Activated CD4-positive, alpha-beta T cell treated with anti-CD3 and anti-CD28 coated beads, Interleukin-2, amount 10 ng/mL, durations not matched to agents 7 days and 5 days (primary cell): ENCODE measurements around the gene TIGD6. TPM values are rescaled to one million over a fixed set of nuclear protein-coding genes. Genes with fewer than 3 reads are reported as not detected.
A peak's percentile ranks its signal among the peaks of the same experiment; 100 is the strongest.

Experiments
- CTCF ChIA-PET: fragments of 350-600 bp; sonication (Branson Sonifier 250); formaldehyde crosslinking; loops from one replicate; lab custom pipeline; 2021; ENCODE audit warnings: antibody characterized with exemption; lab: Charles Lee
- POLR2A ChIA-PET: fragments of 350-600 bp; sonication (Branson Sonifier 250); formaldehyde crosslinking; loops from one replicate; lab custom pipeline; 2021; ENCODE audit warnings: antibody characterized with exemption; lab: Charles Lee
- DNase-seq: peaks from one replicate; pipeline ENCODE4 v3.0.0-alpha.2; 2020
- H3K27ac Mint-ChIP-seq: one replicate; pipeline ENCODE4 v1.8.0; 2021; ENCODE audit warnings: mild to moderate bottlenecking, moderate library complexity, mixed read lengths
- H3K27me3 Mint-ChIP-seq: one replicate; pipeline ENCODE4 v1.8.0; 2021; ENCODE audit warnings: mixed read lengths
- H3K36me3 Mint-ChIP-seq: one replicate; pipeline ENCODE4 v1.8.0; 2021; ENCODE audit warnings: low read depth, mixed read lengths
- H3K4me1 Mint-ChIP-seq: one replicate; pipeline ENCODE4 v1.8.0; 2021; ENCODE audit warnings: mixed read lengths
- H3K4me3 Mint-ChIP-seq: one replicate; pipeline ENCODE4 v1.8.0; 2021; ENCODE audit warnings: mild to moderate bottlenecking, moderate library complexity, mixed read lengths
- H3K9me3 Mint-ChIP-seq: one replicate; pipeline ENCODE4 v1.8.0; 2021; ENCODE audit warnings: mixed read lengths
- total RNA-seq, 2 experiments: library from RNA; stranded (reverse); gene quantifications; one replicate each; pipeline ENCODE4 v1.2.3, GENCODE V29; 2021

Gene TIGD6
- total RNA-seq, 2 experiments from 2014 or later, result 2.1 to 2.2 TPM

DNA sequence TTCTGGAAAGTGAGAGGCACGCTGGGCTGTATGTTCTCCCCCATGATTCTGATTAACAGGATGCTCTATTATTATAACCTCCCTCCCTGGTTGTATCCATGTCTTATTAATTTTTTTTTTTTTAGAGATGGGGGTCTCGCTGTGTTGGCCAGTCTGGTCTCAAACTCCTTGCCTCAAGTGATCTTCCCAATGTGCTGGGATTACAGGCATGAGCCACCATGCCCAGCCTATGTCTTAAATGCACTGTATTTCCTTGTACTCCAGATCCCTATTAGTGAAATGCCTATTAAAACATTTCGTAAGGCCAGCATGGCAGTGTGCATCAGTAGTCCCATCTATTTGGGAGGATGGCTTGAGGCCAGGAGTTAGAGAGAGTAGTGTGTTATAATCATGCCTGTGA is 7.0 kb downstream of the TIGD6 start:
- H3K27me3 Mint-ChIP-seq, result no peaks in the 10 kb centered on the region
- peaks cover 3% of the 10 kb centered on the region for H3K36me3 Mint-ChIP-seq
- no peaks in the 10 kb centered on the region for H3K4me1 Mint-ChIP-seq
- no peak for DNase-seq
- no peak overlapping the region for H3K4me3 Mint-ChIP-seq
- ChIA-PET CTCF (interaction anchor here (1.7 to 5.9 kb wide), 2 partner anchors 14 to 157 kb away, joined by 5 to 59 read pairs; no protein-coding TSS in a partner anchor), POLR2A (no interaction called here)
- H3K27ac Mint-ChIP-seq, result no peak overlapping the region
- H3K9me3 Mint-ChIP-seq, result no peaks in the 10 kb centered on the region

DNA sequence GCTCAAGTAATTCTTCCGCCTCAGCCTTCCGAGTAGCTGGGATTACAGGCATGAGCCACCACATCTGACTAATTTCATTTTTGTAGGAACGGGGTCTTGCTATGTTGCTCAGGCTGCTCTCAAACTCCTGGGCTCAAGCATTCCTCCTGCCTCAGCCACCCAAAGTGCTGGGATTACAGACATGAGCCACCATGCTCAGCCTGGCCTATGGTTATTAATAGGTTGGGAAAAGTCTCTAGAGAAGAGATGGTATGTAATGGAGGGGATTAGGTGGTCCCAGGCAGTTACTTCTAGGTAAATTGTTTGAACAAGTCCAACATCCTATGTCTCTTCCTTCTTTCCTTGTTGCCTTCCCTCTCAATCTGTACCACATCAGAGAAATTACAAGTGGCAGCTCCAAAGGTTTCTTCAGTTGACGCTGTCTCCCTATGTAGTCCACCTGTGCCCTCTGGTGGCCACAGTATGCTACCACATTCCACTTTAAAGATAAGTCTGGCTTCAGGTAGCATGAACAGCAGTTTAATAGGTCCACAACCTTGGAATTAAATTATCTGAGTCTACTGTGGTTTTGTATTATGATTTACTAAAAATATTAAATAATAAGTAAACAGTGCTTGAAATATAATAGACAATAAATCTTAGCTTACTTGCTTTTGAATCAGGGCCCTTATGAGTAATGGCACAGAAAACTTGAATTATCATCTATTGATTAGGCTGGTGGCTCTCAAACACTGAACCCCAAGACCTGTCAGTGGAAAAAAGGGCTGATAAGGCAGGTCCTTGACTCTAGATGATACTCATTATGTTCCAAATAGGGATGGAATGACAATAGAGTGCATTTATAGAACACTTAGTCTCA is 9.7 kb downstream of the TIGD6 start:
- no peaks in the 10 kb centered on the region for H3K36me3 Mint-ChIP-seq
- ChIA-PET CTCF (interaction anchor here (0.5 to 5.9 kb wide), 17 partner anchors 9 to 413 kb away, joined by 3 to 59 read pairs (median 4); no protein-coding TSS in a partner anchor), POLR2A (interaction anchor here (0.7 kb wide), 1 partner anchor 338 kb away, joined by 3 read pairs; no protein-coding TSS in a partner anchor)
- H3K9me3 Mint-ChIP-seq, result no peaks in the 10 kb centered on the region
- no peaks in the 10 kb centered on the region for H3K27me3 Mint-ChIP-seq
- no peak overlapping the region for H3K4me3 Mint-ChIP-seq
- peak; percentile 74 for DNase-seq
- H3K27ac Mint-ChIP-seq, result no peak overlapping the region
- no peaks in the 10 kb centered on the region for H3K4me1 Mint-ChIP-seq

DNA sequence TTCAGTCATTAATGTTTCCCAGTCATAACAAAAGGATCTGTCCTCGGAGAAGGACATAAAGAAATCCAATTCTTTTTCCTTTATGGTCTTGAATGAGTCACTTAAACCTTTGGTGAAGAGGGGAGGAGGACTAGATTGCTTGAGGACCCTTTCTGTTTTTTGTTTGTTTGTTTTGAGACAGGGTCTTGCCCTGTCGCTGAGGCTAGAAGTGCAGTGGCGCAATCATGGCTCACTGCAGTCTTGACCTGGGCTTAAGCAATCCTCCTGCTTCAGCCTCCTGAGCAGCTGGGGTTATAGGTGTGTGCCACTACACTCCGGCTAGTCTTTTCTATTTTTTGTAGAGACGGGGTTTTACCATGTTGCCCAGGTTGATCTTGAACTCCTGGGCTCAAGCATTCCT is 12.3 kb downstream of the TIGD6 start:
- Mint-ChIP-seq H3K27me3 (no peaks in the 10 kb centered on the region), H3K4me3 (no peak overlapping the region), H3K36me3 (no peaks in the 10 kb centered on the region), H3K27ac (no peak overlapping the region), H3K9me3 (no peaks in the 10 kb centered on the region), H3K4me1 (no peaks in the 10 kb centered on the region)
- DNase-seq, result no peak
- ChIA-PET CTCF (no interaction called here), POLR2A (no interaction called here)

DNA sequence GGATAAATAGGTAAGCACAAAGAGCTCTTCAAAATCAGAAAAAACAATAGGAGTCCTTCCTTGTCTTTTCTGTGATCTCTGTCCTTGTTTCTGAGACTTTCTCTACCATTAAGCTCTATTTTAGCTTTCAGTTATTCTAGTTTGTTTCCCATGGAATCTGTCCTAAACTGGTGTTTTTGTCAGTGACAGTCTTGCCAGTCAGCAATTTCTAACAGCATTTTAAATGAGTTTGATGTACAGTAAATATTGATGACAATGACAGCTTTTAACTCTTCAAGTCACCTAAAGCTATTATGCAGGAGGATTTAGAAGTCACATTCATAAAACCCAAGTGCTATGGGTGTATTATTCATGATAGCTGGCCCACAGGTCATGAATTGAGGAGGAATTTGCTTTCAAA is 17.9 kb downstream of the TIGD6 start:
- H3K36me3 Mint-ChIP-seq, result peaks cover 2% of the 10 kb centered on the region
- ChIA-PET CTCF (interaction anchor here (1.3 to 2.1 kb wide), 3 partner anchors 9 to 149 kb away, joined by 4 to 9 read pairs (median 8); no protein-coding TSS in a partner anchor), POLR2A (no interaction called here)
- DNase-seq, result no peak
- H3K27ac Mint-ChIP-seq, result no peak overlapping the region
- H3K4me3 Mint-ChIP-seq, result no peak overlapping the region
- H3K9me3 Mint-ChIP-seq, result no peaks in the 10 kb centered on the region
- H3K27me3 Mint-ChIP-seq, result no peaks in the 10 kb centered on the region
- H3K4me1 Mint-ChIP-seq, result no peaks in the 10 kb centered on the region

DNA sequence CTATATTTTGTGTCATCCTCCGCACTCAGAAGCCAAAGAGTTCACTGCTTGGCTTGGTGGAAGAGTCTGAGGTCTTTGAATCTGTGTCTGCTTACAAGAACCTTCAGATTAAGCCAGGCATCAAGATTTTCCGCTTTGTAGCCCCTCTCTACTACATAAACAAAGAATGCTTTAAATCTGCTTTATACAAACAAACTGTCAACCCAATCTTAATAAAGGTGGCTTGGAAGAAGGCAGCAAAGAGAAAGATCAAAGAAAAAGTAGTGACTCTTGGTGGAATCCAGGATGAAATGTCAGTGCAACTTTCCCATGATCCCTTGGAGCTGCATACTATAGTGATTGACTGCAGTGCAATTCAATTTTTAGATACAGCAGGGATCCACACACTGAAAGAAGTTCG is 19.2 kb downstream of the TIGD6 start:
- no peaks in the 10 kb centered on the region for H3K27me3 Mint-ChIP-seq
- ChIA-PET POLR2A (no interaction called here), CTCF (interaction anchor here (1.0 to 2.1 kb wide), 3 partner anchors 10 to 147 kb away, joined by 3 to 9 read pairs (median 8); no protein-coding TSS in a partner anchor)
- H3K4me3 Mint-ChIP-seq, result no peak overlapping the region
- no peak overlapping the region for H3K27ac Mint-ChIP-seq
- no peak for DNase-seq
- no peaks in the 10 kb centered on the region for H3K4me1 Mint-ChIP-seq
- peaks cover 2% of the 10 kb centered on the region for H3K36me3 Mint-ChIP-seq
- H3K9me3 Mint-ChIP-seq, result no peaks in the 10 kb centered on the region

DNA sequence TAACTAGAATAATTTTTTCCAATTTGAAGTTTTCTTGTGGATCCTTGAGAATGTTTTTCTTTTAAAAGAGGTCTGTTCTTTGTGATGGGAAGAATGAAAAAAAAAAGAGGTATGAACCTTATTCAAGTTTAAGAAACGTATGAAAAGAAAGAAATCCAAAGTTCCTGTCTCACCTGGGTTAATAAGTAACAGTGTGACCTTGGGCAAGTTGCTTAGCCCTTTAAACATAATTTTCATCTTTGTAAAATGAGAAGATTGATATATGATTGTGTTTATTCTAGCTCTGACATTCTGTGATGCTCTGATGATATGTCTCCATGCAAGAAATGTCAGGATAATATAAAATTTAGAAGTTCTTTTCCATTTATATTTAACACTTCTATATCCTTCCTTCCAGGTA is 20.6 kb downstream of the TIGD6 start:
- H3K27me3 Mint-ChIP-seq, result no peaks in the 10 kb centered on the region
- ChIA-PET CTCF (interaction anchor here (0.8 kb wide), 1 partner anchor 20 kb away, joined by 5 read pairs; no protein-coding TSS in a partner anchor), POLR2A (no interaction called here)
- H3K4me3 Mint-ChIP-seq, result no peak overlapping the region
- no peaks in the 10 kb centered on the region for H3K4me1 Mint-ChIP-seq
- peaks cover 5% of the 10 kb centered on the region for H3K36me3 Mint-ChIP-seq
- H3K9me3 Mint-ChIP-seq, result no peaks in the 10 kb centered on the region
- no peak overlapping the region for H3K27ac Mint-ChIP-seq
- DNase-seq, result no peak

DNA sequence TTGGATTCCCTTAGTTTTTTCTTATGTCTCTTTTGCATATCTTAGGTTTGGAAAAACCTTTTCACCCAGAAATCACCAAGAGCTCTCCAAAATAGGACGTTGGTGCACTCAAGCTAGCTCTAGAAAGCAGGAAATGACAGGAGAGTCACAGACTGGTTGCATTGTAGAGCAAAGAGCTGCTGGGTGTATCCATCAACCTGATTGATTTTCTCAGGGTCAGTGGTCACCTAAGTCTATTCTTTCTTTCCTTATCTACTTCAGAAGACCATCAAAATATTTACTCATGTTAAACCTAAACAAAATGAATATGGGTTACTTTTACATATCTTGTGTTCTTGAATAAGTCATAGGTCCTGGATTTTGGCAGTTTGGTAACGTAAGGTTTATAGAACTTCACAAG is 25.0 kb downstream of the TIGD6 start:
- ChIA-PET CTCF (interaction anchor here (0.9 to 1.5 kb wide), 3 partner anchors 15 to 25 kb away, joined by 3 to 4 read pairs (median 3); partner anchors contain the start of gene TIGD6), POLR2A (no interaction called here)
- no peak for DNase-seq
- Mint-ChIP-seq H3K9me3 (no peaks in the 10 kb centered on the region), H3K27me3 (no peaks in the 10 kb centered on the region), H3K4me3 (no peak overlapping the region), H3K4me1 (no peaks in the 10 kb centered on the region), H3K36me3 (peaks cover 8% of the 10 kb centered on the region), H3K27ac (no peak overlapping the region)

DNA sequence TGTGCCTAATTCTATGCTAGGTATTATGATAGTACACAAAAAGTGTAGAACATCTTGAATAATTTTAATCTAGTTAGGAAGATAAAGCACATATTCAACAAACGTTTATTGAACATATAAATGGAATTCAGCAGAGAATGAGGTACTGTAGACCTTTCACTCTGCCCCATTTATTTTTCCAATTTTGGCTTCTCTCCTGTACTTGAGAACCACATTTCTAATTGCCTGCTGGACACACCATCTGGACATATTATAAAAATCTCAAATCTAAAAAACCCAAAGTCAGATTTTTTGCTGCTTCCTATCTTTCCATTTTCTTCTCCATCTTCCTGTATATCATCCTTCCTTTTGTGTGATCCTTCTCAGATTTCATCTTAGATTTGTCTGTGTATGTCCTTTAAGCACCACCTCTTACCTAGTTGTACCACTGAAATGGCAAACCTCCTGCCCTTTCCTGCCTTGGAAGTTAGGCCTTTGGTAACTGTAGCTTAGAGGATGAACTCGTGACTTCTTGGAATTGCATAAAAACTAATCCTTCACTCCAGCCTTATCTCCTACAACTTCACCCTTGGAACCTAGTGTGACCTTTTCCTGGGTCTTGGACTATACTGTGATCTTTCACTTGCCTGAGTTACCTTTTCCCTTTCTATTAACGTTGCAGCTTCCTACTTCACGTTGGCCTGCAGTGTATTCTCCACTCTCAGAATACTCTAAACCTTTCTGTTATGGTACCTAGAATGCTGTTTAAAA is 31.1 kb downstream of the TIGD6 start:
- Mint-ChIP-seq H3K36me3 (peaks cover 2% of the 10 kb centered on the region), H3K4me1 (no peaks in the 10 kb centered on the region), H3K9me3 (no peaks in the 10 kb centered on the region), H3K4me3 (no peak overlapping the region), H3K27me3 (no peaks in the 10 kb centered on the region), H3K27ac (no peak overlapping the region)
- ChIA-PET POLR2A (no interaction called here), CTCF (interaction anchor here (1.2 to 1.6 kb wide), 2 partner anchors 9 to 21 kb away, joined by 4 to 5 read pairs; no protein-coding TSS in a partner anchor)
- no peak for DNase-seq

DNA sequence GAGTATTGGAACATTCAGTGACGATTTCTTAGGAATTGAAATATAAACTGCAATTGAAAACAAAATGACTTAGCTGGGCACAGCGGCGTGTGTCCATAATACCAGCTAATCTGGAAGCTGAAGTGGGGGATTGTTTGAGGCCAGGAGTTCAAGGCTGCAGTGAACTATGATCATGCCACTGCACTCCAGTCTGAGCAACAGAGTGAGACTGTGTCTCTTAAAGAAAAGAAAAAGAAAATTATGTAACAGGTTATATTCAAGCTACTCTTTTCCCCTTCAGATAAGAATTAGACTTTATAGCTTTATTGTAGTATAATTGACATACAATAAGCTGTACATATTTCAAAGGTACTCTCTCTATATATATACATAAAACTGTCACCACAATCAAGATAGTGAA is 33.5 kb downstream of the TIGD6 start:
- H3K27me3 Mint-ChIP-seq, result no peaks in the 10 kb centered on the region
- no peaks in the 10 kb centered on the region for H3K9me3 Mint-ChIP-seq
- CTCF ChIA-PET, result interaction anchor here (1.1 kb wide), 1 partner anchor 733 kb away, joined by 4 read pairs; no protein-coding TSS in a partner anchor
- POLR2A ChIA-PET, result no interaction called here
- no peak overlapping the region for H3K27ac Mint-ChIP-seq
- H3K36me3 Mint-ChIP-seq, result peaks cover 5% of the 10 kb centered on the region
- peaks cover 9% of the 10 kb centered on the region for H3K4me1 Mint-ChIP-seq
- no peak overlapping the region for H3K4me3 Mint-ChIP-seq
- DNase-seq, result no peak

DNA sequence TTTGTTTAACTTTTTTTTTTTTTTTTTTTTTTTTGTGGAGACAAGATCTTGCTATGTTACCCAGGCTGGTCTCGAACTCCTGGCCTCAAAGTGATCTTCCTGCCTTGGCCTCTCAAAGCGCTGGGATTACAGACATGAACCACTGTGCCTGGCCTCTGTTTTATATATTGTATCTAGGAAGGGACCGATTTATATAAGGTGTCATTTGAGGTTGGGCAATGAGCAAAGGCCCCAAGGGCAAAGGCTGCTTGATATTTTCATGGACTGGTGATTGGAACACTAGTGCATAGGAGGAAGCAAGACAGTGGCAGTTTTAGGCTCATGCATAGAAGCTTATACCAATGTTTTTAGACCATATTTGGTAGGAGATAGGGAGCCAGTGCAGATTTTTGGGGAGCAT is 36.7 kb downstream of the TIGD6 start:
- no peak overlapping the region for H3K4me3 Mint-ChIP-seq
- CTCF ChIA-PET, result interaction anchor here (0.7 to 1.1 kb wide), 2 partner anchors 126 to 195 kb away, joined by 3 read pairs; no protein-coding TSS in a partner anchor
- DNase-seq, result no peak
- POLR2A ChIA-PET, result no interaction called here
- H3K27me3 Mint-ChIP-seq, result no peaks in the 10 kb centered on the region
- H3K9me3 Mint-ChIP-seq, result peaks cover 3% of the 10 kb centered on the region
- peaks cover 5% of the 10 kb centered on the region for H3K36me3 Mint-ChIP-seq
- H3K4me1 Mint-ChIP-seq, result peaks cover 32% of the 10 kb centered on the region
- no peak overlapping the region for H3K27ac Mint-ChIP-seq

DNA sequence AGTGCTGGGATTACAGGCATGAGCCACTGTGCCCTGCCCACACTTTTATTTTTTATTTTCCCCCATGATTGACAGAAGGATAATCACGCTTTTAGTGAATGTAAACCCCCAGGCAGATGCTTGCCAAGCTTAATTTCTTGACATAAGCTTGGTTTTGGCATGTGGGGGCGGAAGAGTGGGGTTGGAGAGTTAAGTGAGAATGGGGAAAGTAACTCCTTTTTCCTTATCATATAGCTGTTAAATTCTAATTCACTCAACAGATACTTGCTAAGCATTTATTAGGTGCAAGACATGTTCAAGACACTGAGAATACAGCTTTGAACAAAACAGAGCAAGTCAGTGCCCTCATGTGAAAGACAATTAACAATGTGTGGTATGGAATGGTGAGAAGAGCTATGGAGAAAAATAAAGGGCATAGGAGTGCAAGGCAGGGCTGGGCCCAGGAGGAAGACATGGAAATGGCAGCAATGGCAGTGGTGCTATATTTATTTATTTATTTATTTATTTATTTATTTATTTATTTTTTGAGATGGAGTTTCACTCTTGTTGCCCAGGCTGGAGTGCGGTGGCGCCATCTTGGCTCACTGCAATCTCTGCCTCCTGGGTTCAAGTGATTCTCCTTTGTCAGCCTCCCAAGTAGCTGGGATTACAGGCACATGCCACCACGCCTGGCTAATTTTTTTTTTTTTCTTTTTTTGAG is 37.7 kb downstream of the TIGD6 start:
- peaks cover 32% of the 10 kb centered on the region for H3K4me1 Mint-ChIP-seq
- POLR2A ChIA-PET, result no interaction called here
- CTCF ChIA-PET, result interaction anchor here (0.6 to 2.1 kb wide), 9 partner anchors 8 to 258 kb away, joined by 3 to 8 read pairs (median 5); no protein-coding TSS in a partner anchor
- H3K9me3 Mint-ChIP-seq, result peaks cover 3% of the 10 kb centered on the region
- no peak overlapping the region for H3K27ac Mint-ChIP-seq
- H3K4me3 Mint-ChIP-seq, result no peak overlapping the region
- no peaks in the 10 kb centered on the region for H3K27me3 Mint-ChIP-seq
- peaks cover 5% of the 10 kb centered on the region for H3K36me3 Mint-ChIP-seq
- no peak for DNase-seq

DNA sequence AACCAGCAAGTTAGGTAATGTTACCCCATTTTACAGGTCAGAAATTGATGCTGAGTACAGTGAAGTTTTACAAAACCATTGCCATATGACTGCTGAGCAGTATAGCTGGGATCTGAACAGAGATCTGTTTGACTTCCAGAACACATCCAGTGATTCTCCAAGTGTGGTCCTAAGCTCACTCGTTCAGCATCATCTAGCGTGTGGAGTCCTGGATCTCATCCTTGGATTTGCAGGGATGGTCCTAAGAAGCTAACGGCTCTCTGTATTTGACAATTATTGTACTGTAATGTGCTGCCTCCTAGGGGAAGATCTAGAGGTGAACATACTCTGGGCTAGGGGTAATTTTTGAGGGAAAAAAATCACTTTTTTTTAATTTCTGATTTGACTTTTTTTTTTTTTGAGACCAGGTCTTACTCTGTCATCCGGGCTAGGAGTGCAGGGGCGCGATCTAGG is 38.5 kb downstream of the TIGD6 start:
- Mint-ChIP-seq H3K4me3 (peak overlapping the region; percentile 83), H3K9me3 (peaks cover 3% of the 10 kb centered on the region), H3K27me3 (no peaks in the 10 kb centered on the region), H3K4me1 (peaks cover 32% of the 10 kb centered on the region), H3K27ac (no peak overlapping the region), H3K36me3 (peaks cover 5% of the 10 kb centered on the region)
- DNase-seq, result no peak
- ChIA-PET POLR2A (no interaction called here), CTCF (interaction anchor here (1.0 to 2.1 kb wide), 7 partner anchors 9 to 258 kb away, joined by 3 to 8 read pairs (median 7); no protein-coding TSS in a partner anchor)
